ENCODE data around the gene GH1.
"Not testable (repeated sequence)": the region's sequence is repeated elsewhere in the genome, so short reads cannot be mapped to it uniquely, and the experiment has no call there.

- TF ChIP-seq POLR2A (IDR thresholded peaks at IDR 0.05; ENCODE audit: low read depth, low read length); POLR2AphosphoS5 (IDR thresholded peaks at IDR 0.05; ENCODE audit: low read depth, low read length); PAX5 (IDR thresholded peaks at IDR 0.05; ENCODE audit: insufficient read depth, low read length, severe bottlenecking); TAF1 (IDR thresholded peaks at IDR 0.05; ENCODE audit: low read depth, low read length); SPI1 (IDR thresholded peaks at IDR 0.05; ENCODE audit: low read depth, low read length); POU2F2 (IDR thresholded peaks at IDR 0.05; ENCODE audit: low read depth, low read length): not testable (repeated sequence)
Observed at GRCh38 chr17:63907161-63907778, 11.4 kb downstream of the GH1 start.
